WTC11 (cell line): ENCODE data around the gene CCDC138. TPM values are rescaled to one million over a fixed set of nuclear protein-coding genes. Genes with fewer than 3 reads are reported as not detected.

Experiments used
- ATAC-seq: fragments of 200-7000 bp; cut with Tn5 transposase; 2 replicates; pipeline ENCODE4 v1.10.0; 2021; ENCODE audit warnings: mild to moderate bottlenecking, moderate library complexity
- CTCF ChIA-PET: fragments of 300-600 bp; sonication (Branson Sonifier 250); formaldehyde crosslinking; loops from one replicate; lab custom pipeline; 2021; ENCODE audit warnings: antibody characterized with exemption; lab: Charles Lee
- POLR2A ChIA-PET: fragments of 350-600 bp; sonication (Branson Sonifier 250); formaldehyde crosslinking; loops from one replicate; lab custom pipeline; 2021; ENCODE audit warnings: antibody characterized with exemption; lab: Charles Lee
- DNase-seq: peaks from one replicate; pipeline ENCODE4 v3.0.0; 2021; ENCODE audit warnings: low spot score
- H3K27ac Mint-ChIP-seq: 2 replicates; pipeline ENCODE4 v1.8.0; 2021; ENCODE audit warnings: mixed read lengths
- H3K27me3 Mint-ChIP-seq: 2 replicates; pipeline ENCODE4 v1.8.0; 2021; ENCODE audit warnings: low read depth, mild to moderate bottlenecking, moderate library complexity, mixed read lengths
- H3K36me3 Mint-ChIP-seq: 2 replicates; pipeline ENCODE4 v1.8.0; 2021; ENCODE audit warnings: mixed read lengths
- H3K4me1 Mint-ChIP-seq: 2 replicates; pipeline ENCODE4 v1.8.0; 2022; ENCODE audit warnings: mixed read lengths
- H3K4me3 Mint-ChIP-seq: 2 replicates; pipeline ENCODE4 v1.8.0; 2021; ENCODE audit warnings: mild to moderate bottlenecking, moderate library complexity, mixed read lengths
- H3K9me3 Mint-ChIP-seq: 2 replicates; pipeline ENCODE4 v1.8.0; 2021; ENCODE audit warnings: mixed read lengths
- CREB1 ChIP-seq: sonication (generic); formaldehyde crosslinking; IDR thresholded peaks from 2 replicates; pipeline ENCODE4 v1.8.0; 2023; ENCODE audit warnings: mild to moderate bottlenecking, missing genetic modification reagents
- FOXK1 ChIP-seq: sonication (generic); formaldehyde crosslinking; IDR thresholded peaks from 2 replicates; pipeline ENCODE4 v1.8.0; 2022; ENCODE audit warnings: mild to moderate bottlenecking, moderate library complexity, missing genetic modification reagents
- GRHL2 ChIP-seq: fragments of 250-450 bp; sonication (Bioruptor Pico); IDR thresholded peaks from 2 replicates; pipeline ENCODE4 v1.8.0; 2022; ENCODE audit warnings: mild to moderate bottlenecking, moderate library complexity; ENCODE audit not compliant: insufficient replicate concordance, severe bottlenecking
- HMGA2 ChIP-seq: fragments of 250-450 bp; sonication (Bioruptor Pico); IDR thresholded peaks from 2 replicates; pipeline ENCODE4 v1.4.0; 2021; ENCODE audit warnings: mild to moderate bottlenecking, moderate library complexity
- JAZF1 ChIP-seq: fragments of 250-450 bp; sonication (Bioruptor Pico); IDR thresholded peaks from 2 replicates; pipeline ENCODE4 v1.9.0; 2021; ENCODE audit warnings: moderate library complexity, mild to moderate bottlenecking, inconsistent platforms
- MYBL2 ChIP-seq: sonication (generic); formaldehyde crosslinking; IDR thresholded peaks from 2 replicates; pipeline ENCODE4 v1.8.1; 2023; ENCODE audit warnings: mild to moderate bottlenecking, moderate library complexity, missing genetic modification reagents
- OVOL2 ChIP-seq: fragments of 250-450 bp; sonication (Bioruptor Pico); IDR thresholded peaks from 2 replicates; pipeline ENCODE4 v1.9.0; 2021; ENCODE audit warnings: mild to moderate bottlenecking, borderline replicate concordance
- PRRX2 ChIP-seq: fragments of 250-450 bp; sonication (Bioruptor Pico); IDR thresholded peaks from 2 replicates; pipeline ENCODE4 v1.8.0; 2021; ENCODE audit warnings: mild to moderate bottlenecking
- TCF7 ChIP-seq: sonication (generic); formaldehyde crosslinking; IDR thresholded peaks from 2 replicates; pipeline ENCODE4 v1.8.0; 2022; ENCODE audit warnings: mild to moderate bottlenecking, low read depth, missing genetic modification reagents, moderate library complexity
- ZNF232 ChIP-seq: sonication (generic); formaldehyde crosslinking; IDR thresholded peaks from 2 replicates; pipeline ENCODE4 v1.8.0; 2022; ENCODE audit warnings: mild to moderate bottlenecking, missing genetic modification reagents
- ZNF423 ChIP-seq: fragments of 250-450 bp; sonication (Bioruptor Pico); IDR thresholded peaks from 2 replicates; pipeline ENCODE4 v2.1.2; 2022; ENCODE audit warnings: mild to moderate bottlenecking, moderate library complexity
- ZNF671 ChIP-seq: fragments of 250-450 bp; sonication (Bioruptor Pico); IDR thresholded peaks from 2 replicates; pipeline ENCODE4 v1.8.0; 2021; ENCODE audit warnings: mild to moderate bottlenecking
- total RNA-seq: library from RNA; stranded (reverse); gene quantifications from 3 replicates; pipeline ENCODE4 v1.2.3, GENCODE V29; 2021
- TF ChIP-seq, protein P1 (sequence below): fragments of 250-450 bp; sonication (Bioruptor Pico); IDR thresholded peaks from 2 replicates; pipeline ENCODE4 v2.1.2; 2022; ENCODE audit warnings: mild to moderate bottlenecking, moderate library complexity
- TF ChIP-seq, protein P2 (sequence below): sonication (generic); formaldehyde crosslinking; IDR thresholded peaks from 2 replicates; pipeline ENCODE4 v1.8.0; 2023; ENCODE audit warnings: missing genetic modification reagents, mild to moderate bottlenecking, borderline replicate concordance
- TF ChIP-seq, protein P3 (sequence below): sonication (generic); formaldehyde crosslinking; IDR thresholded peaks from 2 replicates; pipeline ENCODE4 v1.8.1; 2023; ENCODE audit warnings: mild to moderate bottlenecking, moderate library complexity, missing genetic modification reagents
- TF ChIP-seq, protein P4 (sequence below): sonication (generic); formaldehyde crosslinking; IDR thresholded peaks from 2 replicates; pipeline ENCODE4 v1.8.0; 2022; ENCODE audit warnings: mild to moderate bottlenecking, missing genetic modification reagents
- TF ChIP-seq, protein P5 (sequence below): sonication (generic); formaldehyde crosslinking; IDR thresholded peaks from 2 replicates; pipeline ENCODE4 v1.8.1; 2023; ENCODE audit warnings: mild to moderate bottlenecking, missing genetic modification reagents, moderate library complexity
- TF ChIP-seq, protein P6 (sequence below): sonication (generic); formaldehyde crosslinking; IDR thresholded peaks from 2 replicates; pipeline ENCODE4 v1.8.1; 2022; ENCODE audit warnings: low read depth, mild to moderate bottlenecking, moderate library complexity, missing genetic modification reagents, borderline replicate concordance
- TF ChIP-seq, protein P7 (sequence below): sonication (generic); formaldehyde crosslinking; conservative IDR thresholded peaks from 2 replicates; pipeline ENCODE4 v1.8.1; 2023; ENCODE audit warnings: mild to moderate bottlenecking, low read depth, missing genetic modification reagents, moderate library complexity
- TF ChIP-seq, protein P8 (sequence below): sonication (generic); formaldehyde crosslinking; IDR thresholded peaks from 2 replicates; pipeline ENCODE4 v1.8.1; 2023; ENCODE audit warnings: mild to moderate bottlenecking, missing genetic modification reagents

CCDC138 gene
- total RNA-seq, 1 experiment from 2014 or later = 23.5 TPM

DNA sequence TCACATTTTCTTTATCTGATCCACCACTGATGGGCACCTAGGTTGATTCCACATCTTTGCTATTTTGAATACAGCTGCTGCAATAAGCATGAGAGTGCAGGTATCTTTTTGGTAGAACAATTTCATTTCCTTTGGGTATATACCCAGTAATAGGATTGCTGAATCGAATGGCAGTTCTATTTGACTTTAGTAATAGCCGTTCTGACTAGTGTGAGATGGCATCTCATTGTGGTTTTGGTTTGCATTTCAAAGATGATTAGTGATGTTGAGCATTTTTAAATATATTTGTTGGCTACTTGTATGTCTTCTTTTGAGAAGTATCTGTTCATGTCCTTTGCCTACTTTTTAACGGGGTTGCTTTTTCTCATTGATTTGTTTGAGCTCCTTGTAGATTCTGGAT, 72.3 kb downstream of the CCDC138 start (continued):
- TF ChIP-seq, protein P1, sequence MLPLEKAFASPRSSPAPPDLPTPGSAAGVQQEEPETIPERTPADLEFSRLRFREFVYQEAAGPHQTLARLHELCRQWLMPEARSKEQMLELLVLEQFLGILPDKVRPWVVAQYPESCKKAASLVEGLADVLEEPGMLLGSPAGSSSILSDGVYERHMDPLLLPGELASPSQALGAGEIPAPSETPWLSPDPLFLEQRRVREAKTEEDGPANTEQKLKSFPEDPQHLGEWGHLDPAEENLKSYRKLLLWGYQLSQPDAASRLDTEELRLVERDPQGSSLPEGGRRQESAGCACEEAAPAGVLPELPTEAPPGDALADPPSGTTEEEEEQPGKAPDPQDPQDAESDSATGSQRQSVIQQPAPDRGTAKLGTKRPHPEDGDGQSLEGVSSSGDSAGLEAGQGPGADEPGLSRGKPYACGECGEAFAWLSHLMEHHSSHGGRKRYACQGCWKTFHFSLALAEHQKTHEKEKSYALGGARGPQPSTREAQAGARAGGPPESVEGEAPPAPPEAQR (CRISPR knock-in tag) = no peak
- TF ChIP-seq JAZF1 (CRISPR knock-in tag) = no peak
- TF ChIP-seq, protein P2, sequence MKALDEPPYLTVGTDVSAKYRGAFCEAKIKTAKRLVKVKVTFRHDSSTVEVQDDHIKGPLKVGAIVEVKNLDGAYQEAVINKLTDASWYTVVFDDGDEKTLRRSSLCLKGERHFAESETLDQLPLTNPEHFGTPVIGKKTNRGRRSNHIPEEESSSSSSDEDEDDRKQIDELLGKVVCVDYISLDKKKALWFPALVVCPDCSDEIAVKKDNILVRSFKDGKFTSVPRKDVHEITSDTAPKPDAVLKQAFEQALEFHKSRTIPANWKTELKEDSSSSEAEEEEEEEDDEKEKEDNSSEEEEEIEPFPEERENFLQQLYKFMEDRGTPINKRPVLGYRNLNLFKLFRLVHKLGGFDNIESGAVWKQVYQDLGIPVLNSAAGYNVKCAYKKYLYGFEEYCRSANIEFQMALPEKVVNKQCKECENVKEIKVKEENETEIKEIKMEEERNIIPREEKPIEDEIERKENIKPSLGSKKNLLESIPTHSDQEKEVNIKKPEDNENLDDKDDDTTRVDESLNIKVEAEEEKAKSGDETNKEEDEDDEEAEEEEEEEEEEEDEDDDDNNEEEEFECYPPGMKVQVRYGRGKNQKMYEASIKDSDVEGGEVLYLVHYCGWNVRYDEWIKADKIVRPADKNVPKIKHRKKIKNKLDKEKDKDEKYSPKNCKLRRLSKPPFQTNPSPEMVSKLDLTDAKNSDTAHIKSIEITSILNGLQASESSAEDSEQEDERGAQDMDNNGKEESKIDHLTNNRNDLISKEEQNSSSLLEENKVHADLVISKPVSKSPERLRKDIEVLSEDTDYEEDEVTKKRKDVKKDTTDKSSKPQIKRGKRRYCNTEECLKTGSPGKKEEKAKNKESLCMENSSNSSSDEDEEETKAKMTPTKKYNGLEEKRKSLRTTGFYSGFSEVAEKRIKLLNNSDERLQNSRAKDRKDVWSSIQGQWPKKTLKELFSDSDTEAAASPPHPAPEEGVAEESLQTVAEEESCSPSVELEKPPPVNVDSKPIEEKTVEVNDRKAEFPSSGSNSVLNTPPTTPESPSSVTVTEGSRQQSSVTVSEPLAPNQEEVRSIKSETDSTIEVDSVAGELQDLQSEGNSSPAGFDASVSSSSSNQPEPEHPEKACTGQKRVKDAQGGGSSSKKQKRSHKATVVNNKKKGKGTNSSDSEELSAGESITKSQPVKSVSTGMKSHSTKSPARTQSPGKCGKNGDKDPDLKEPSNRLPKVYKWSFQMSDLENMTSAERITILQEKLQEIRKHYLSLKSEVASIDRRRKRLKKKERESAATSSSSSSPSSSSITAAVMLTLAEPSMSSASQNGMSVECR (CRISPR knock-in tag) = no peak
- TF ChIP-seq, protein P3, sequence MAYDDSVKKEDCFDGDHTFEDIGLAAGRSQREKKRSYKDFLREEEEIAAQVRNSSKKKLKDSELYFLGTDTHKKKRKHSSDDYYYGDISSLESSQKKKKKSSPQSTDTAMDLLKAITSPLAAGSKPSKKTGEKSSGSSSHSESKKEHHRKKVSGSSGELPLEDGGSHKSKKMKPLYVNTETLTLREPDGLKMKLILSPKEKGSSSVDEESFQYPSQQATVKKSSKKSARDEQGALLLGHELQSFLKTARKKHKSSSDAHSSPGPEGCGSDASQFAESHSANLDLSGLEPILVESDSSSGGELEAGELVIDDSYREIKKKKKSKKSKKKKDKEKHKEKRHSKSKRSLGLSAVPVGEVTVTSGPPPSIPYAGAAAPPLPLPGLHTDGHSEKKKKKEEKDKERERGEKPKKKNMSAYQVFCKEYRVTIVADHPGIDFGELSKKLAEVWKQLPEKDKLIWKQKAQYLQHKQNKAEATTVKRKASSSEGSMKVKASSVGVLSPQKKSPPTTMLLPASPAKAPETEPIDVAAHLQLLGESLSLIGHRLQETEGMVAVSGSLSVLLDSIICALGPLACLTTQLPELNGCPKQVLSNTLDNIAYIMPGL (CRISPR knock-in tag) = no peak
- no peak for TF ChIP-seq OVOL2
- TF ChIP-seq, protein P4, sequence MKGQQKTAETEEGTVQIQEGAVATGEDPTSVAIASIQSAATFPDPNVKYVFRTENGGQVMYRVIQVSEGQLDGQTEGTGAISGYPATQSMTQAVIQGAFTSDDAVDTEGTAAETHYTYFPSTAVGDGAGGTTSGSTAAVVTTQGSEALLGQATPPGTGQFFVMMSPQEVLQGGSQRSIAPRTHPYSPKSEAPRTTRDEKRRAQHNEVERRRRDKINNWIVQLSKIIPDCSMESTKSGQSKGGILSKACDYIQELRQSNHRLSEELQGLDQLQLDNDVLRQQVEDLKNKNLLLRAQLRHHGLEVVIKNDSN = no peak
- TF ChIP-seq HMGA2 (CRISPR knock-in tag) = no peak
- TF ChIP-seq ZNF232 = no peak
- no peak for TF ChIP-seq CREB1 (CRISPR knock-in tag)
- no peak for TF ChIP-seq TCF7 (CRISPR knock-in tag)
- TF ChIP-seq MYBL2 (CRISPR knock-in tag) = no peak

DNA sequence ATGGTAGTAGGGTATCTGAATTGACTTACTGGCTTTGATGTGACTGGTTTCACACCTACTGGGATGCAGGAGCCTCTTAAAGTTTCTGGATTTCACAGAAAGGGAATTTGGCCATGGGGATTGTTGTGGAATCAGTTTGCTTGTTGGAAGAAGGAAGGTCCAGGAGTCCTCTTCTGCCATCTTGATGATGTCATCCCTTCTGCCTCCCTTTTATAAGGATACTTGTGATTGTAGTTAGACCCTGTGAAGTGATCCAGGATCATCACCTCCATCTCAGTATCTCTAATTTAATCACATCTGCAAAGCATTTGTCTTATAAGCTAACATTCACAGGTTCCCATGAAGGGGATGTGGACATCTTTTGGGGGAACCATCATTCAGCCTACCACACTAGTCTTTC, 79.5 kb downstream of the CCDC138 start:
- ATAC-seq = no peak
- no peak for DNase-seq
- Mint-ChIP-seq H3K4me1 (no peaks in the 10 kb centered on the region), H3K9me3 (peaks cover 19% of the 10 kb centered on the region), H3K27me3 (no peaks in the 10 kb centered on the region), H3K27ac (no peak overlapping the region), H3K4me3 (no peak overlapping the region), H3K36me3 (peaks cover 36% of the 10 kb centered on the region)
- TF ChIP-seq PRRX2 (CRISPR knock-in tag) (no peak), ZNF423 (no peak), FOXK1 (CRISPR knock-in tag) (no peak), ZNF671 (CRISPR knock-in tag) (no peak), CREB1 (CRISPR knock-in tag) (no peak), GRHL2 (CRISPR knock-in tag) (no peak)
- TF ChIP-seq, protein P5, sequence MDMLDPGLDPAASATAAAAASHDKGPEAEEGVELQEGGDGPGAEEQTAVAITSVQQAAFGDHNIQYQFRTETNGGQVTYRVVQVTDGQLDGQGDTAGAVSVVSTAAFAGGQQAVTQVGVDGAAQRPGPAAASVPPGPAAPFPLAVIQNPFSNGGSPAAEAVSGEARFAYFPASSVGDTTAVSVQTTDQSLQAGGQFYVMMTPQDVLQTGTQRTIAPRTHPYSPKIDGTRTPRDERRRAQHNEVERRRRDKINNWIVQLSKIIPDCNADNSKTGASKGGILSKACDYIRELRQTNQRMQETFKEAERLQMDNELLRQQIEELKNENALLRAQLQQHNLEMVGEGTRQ (CRISPR knock-in tag) = no peak
- TF ChIP-seq, protein P6, sequence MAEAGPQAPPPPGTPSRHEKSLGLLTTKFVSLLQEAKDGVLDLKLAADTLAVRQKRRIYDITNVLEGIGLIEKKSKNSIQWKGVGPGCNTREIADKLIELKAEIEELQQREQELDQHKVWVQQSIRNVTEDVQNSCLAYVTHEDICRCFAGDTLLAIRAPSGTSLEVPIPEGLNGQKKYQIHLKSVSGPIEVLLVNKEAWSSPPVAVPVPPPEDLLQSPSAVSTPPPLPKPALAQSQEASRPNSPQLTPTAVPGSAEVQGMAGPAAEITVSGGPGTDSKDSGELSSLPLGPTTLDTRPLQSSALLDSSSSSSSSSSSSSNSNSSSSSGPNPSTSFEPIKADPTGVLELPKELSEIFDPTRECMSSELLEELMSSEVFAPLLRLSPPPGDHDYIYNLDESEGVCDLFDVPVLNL (CRISPR knock-in tag) = no peak
- TF ChIP-seq, protein P7, sequence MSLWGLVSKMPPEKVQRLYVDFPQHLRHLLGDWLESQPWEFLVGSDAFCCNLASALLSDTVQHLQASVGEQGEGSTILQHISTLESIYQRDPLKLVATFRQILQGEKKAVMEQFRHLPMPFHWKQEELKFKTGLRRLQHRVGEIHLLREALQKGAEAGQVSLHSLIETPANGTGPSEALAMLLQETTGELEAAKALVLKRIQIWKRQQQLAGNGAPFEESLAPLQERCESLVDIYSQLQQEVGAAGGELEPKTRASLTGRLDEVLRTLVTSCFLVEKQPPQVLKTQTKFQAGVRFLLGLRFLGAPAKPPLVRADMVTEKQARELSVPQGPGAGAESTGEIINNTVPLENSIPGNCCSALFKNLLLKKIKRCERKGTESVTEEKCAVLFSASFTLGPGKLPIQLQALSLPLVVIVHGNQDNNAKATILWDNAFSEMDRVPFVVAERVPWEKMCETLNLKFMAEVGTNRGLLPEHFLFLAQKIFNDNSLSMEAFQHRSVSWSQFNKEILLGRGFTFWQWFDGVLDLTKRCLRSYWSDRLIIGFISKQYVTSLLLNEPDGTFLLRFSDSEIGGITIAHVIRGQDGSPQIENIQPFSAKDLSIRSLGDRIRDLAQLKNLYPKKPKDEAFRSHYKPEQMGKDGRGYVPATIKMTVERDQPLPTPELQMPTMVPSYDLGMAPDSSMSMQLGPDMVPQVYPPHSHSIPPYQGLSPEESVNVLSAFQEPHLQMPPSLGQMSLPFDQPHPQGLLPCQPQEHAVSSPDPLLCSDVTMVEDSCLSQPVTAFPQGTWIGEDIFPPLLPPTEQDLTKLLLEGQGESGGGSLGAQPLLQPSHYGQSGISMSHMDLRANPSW = no peak
- TF ChIP-seq, protein P8, sequence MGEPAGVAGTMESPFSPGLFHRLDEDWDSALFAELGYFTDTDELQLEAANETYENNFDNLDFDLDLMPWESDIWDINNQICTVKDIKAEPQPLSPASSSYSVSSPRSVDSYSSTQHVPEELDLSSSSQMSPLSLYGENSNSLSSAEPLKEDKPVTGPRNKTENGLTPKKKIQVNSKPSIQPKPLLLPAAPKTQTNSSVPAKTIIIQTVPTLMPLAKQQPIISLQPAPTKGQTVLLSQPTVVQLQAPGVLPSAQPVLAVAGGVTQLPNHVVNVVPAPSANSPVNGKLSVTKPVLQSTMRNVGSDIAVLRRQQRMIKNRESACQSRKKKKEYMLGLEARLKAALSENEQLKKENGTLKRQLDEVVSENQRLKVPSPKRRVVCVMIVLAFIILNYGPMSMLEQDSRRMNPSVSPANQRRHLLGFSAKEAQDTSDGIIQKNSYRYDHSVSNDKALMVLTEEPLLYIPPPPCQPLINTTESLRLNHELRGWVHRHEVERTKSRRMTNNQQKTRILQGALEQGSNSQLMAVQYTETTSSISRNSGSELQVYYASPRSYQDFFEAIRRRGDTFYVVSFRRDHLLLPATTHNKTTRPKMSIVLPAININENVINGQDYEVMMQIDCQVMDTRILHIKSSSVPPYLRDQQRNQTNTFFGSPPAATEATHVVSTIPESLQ (CRISPR knock-in tag) = no peak
- POLR2A ChIA-PET = no interaction called here
- CTCF ChIA-PET = no interaction called here
